Measurements from ENCODE around the gene THOP1. TPM values are rescaled to one million over a fixed set of nuclear protein-coding genes. Genes with fewer than 3 reads are reported as not detected.

The THOP1 gene
- total RNA-seq, 2 experiments from 2014 or later = 80.0 to 85.4 TPM

- POLR2A ChIA-PET = no interaction called here
- H3K4me3 Mint-ChIP-seq = no peak overlapping the region
- no peak overlapping the region for H3K27ac Mint-ChIP-seq
- DNase-seq = no peak
- H3K27me3 Mint-ChIP-seq = no peaks in the 10 kb centered on the region
- CTCF ChIA-PET = no interaction called here
- peaks cover 32% of the 10 kb centered on the region for H3K36me3 Mint-ChIP-seq (ENCODE audit: low read depth)
- H3K4me1 Mint-ChIP-seq = no peaks in the 10 kb centered on the region
- no peaks in the 10 kb centered on the region for H3K9me3 Mint-ChIP-seq
These were observed 20.8 kb downstream of the THOP1 start for GRCh38 chr19:2805991-2806649.

GRCh38 chr19:2806736-2807378, 21.6 kb downstream of the THOP1 start:
- ChIA-PET POLR2A (no interaction called here), CTCF (no interaction called here)
- DNase-seq = no peak
- Mint-ChIP-seq H3K4me3 (no peak overlapping the region), H3K9me3 (no peaks in the 10 kb centered on the region), H3K36me3 (ENCODE audit: low read depth) (peaks cover 31% of the 10 kb centered on the region), H3K27me3 (no peaks in the 10 kb centered on the region), H3K27ac (no peak overlapping the region), H3K4me1 (no peaks in the 10 kb centered on the region)

DNA sequence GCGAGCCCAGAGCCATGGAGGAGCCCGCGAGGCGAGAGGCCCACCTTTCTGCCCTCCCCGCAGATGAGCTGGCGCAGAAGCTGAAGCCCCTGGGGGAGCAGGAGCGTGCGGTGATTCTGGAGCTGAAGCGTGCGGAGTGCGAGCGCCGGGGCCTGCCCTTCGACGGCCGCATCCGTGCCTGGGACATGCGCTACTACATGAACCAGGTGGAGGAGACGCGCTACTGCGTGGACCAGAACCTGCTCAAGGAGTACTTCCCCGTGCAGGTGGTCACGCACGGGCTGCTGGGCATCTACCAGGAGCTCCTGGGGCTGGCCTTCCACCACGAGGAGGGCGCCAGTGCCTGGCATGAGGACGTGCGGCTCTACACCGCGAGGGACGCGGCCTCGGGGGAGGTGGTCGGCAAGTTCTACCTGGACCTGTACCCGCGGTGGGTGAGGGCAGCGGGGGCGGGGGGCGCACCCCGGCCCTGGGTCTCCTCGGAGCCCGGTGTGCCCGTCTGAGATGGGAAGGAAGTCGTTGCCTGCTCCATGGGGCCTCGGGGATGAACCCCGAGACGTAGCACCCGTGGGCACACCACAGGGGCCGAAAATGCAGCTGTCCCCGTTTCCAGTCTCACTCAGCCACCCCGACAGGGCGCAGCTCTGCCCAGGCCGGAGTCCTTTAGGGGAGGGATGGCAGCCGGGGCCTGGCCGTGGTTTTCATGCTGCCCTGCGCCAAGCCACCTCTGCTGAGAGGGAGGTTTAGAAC, 22.3 kb downstream of the THOP1 start:
- POLR2A ChIA-PET = no interaction called here
- CTCF ChIA-PET = no interaction called here
- Mint-ChIP-seq H3K4me3 (no peak overlapping the region), H3K9me3 (no peaks in the 10 kb centered on the region), H3K36me3 (ENCODE audit: low read depth) (peaks cover 29% of the 10 kb centered on the region), H3K27ac (no peak overlapping the region), H3K27me3 (no peaks in the 10 kb centered on the region), H3K4me1 (no peaks in the 10 kb centered on the region)
- DNase-seq = no peak

GRCh38 chr19:2808129-2808941, 23.0 kb downstream of the THOP1 start:
- Mint-ChIP-seq H3K27me3 (no peaks in the 10 kb centered on the region), H3K4me3 (no peak overlapping the region), H3K9me3 (no peaks in the 10 kb centered on the region), H3K27ac (no peak overlapping the region), H3K36me3 (ENCODE audit: low read depth) (peaks cover 23% of the 10 kb centered on the region), H3K4me1 (no peaks in the 10 kb centered on the region)
- DNase-seq = no peak
- ChIA-PET CTCF (interaction anchor here (1.0 kb wide), 1 partner anchor 11 kb away, joined by 3 read pairs; the partner anchor contains the start of gene ZNF554), POLR2A (no interaction called here)

DNA sequence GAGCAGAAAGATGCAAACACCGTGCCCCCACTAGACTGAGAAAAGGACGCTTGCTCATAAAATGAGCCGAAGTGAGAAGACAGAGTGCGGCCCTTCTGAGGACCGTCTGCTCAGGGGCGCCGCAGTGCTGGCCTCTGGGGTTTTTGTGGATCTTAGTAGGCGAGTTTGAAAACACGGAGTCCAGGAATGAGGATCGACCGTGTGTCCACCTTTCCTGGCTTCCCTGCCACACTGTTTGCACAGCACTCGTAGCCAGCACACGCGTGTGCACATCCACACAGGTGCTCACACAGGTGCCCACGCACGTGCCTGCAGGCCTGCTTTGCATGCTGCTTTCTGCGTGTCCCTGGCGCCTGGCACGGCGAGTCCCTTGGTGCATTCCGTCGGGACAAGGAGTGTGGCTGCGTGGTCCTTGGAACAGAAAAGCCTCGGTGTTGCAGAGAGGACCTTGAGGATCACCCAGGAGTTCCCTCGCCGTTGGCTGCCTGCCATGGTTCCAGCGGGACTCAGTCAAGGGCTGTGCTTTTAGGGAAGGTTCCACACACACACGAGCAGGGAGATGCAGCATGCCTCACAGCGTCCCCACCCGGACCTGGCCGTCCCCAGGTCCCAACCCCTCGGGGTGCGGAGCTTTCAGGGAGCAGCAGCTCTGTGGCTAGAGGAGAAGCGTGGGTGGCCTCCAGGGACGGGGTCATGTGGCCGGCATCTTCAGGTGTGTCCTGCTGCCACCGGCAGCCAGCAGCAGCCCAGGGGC, 24.3 kb downstream of the THOP1 start:
- no peak overlapping the region for H3K27ac Mint-ChIP-seq
- ChIA-PET POLR2A (no interaction called here), CTCF (interaction anchor here (1.0 kb wide), 1 partner anchor 10 kb away, joined by 3 read pairs; the partner anchor contains the start of gene ZNF554)
- H3K4me1 Mint-ChIP-seq = no peaks in the 10 kb centered on the region
- DNase-seq = no peak
- H3K9me3 Mint-ChIP-seq = no peaks in the 10 kb centered on the region
- H3K36me3 Mint-ChIP-seq (ENCODE audit: low read depth) = peaks cover 22% of the 10 kb centered on the region
- no peak overlapping the region for H3K4me3 Mint-ChIP-seq
- H3K27me3 Mint-ChIP-seq = no peaks in the 10 kb centered on the region

GRCh38 chr19:2810141-2811091, 25.1 kb downstream of the THOP1 start:
- CTCF ChIA-PET = no interaction called here
- H3K4me1 Mint-ChIP-seq = no peaks in the 10 kb centered on the region
- H3K36me3 Mint-ChIP-seq (ENCODE audit: low read depth) = peaks cover 18% of the 10 kb centered on the region
- no peak overlapping the region for H3K27ac Mint-ChIP-seq
- no peak overlapping the region for H3K4me3 Mint-ChIP-seq
- DNase-seq = no peak
- H3K9me3 Mint-ChIP-seq = no peaks in the 10 kb centered on the region
- H3K27me3 Mint-ChIP-seq = no peaks in the 10 kb centered on the region
- POLR2A ChIA-PET = no interaction called here

DNA sequence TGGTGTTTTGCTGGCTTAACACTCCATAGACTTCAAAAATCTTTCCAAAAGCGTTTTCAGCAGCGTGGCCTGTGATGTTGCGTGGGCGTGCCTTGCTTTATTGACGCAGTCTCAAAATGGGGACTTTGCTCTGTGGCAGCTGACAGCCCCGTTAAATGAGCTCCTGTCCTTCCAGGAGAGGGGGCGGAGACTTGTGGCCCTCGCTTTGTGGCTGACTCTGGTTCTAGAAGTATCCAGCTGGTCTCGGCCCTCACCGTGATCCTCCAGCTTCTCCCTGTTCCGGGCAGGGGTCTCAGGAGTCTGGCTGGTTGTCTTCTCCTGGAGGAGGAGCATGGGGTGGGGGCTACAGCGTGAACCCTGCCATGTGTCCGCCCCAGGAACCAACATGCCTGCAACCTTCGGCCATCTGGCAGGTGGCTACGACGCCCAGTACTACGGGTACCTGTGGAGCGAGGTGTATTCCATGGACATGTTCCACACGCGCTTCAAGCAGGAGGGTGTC, 26.0 kb downstream of the THOP1 start:
- no peak overlapping the region for H3K4me3 Mint-ChIP-seq
- no peak for DNase-seq
- ChIA-PET POLR2A (no interaction called here), CTCF (no interaction called here)
- no peaks in the 10 kb centered on the region for H3K9me3 Mint-ChIP-seq
- H3K27me3 Mint-ChIP-seq = no peaks in the 10 kb centered on the region
- H3K36me3 Mint-ChIP-seq (ENCODE audit: low read depth) = peaks cover 19% of the 10 kb centered on the region
- no peaks in the 10 kb centered on the region for H3K4me1 Mint-ChIP-seq
- no peak overlapping the region for H3K27ac Mint-ChIP-seq

DNA sequence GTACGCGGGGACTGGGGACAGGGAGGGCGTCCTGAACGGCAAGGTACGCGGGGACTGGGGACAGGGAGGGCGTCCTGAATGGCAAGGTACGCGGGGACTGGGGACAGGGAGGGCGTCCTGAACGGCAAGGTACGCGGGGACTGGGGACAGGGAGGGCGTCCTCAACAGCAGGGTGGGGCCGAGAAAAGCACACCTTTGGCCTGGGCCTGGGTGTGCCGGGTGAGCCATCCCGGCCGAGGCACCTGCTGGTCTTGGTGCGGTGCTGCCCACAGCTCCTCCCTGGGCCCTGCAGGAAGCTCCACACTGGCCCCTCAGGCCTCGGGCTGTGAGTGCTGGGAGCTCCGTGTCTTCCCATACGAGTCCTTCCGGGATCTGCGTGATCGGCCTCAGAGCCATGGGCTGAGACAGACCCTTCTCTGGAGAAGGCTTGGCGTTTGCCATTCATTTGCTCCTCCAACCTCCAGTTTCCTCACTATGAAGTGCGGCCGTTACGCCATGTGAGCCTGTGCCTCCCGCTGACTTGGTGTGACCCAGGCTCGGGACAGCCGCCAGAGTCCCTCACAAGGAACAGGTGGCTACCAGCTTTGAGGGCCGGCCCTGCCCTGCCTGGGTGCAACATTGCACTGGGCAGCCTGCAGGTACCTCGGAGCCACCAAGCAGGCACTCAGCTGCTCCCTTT, 26.6 kb downstream of the THOP1 start:
- no peak for DNase-seq
- ChIA-PET CTCF (no interaction called here), POLR2A (no interaction called here)
- Mint-ChIP-seq H3K27ac (no peak overlapping the region), H3K36me3 (ENCODE audit: low read depth) (peaks cover 15% of the 10 kb centered on the region), H3K27me3 (no peaks in the 10 kb centered on the region), H3K9me3 (no peaks in the 10 kb centered on the region), H3K4me3 (no peak overlapping the region), H3K4me1 (no peaks in the 10 kb centered on the region)

DNA sequence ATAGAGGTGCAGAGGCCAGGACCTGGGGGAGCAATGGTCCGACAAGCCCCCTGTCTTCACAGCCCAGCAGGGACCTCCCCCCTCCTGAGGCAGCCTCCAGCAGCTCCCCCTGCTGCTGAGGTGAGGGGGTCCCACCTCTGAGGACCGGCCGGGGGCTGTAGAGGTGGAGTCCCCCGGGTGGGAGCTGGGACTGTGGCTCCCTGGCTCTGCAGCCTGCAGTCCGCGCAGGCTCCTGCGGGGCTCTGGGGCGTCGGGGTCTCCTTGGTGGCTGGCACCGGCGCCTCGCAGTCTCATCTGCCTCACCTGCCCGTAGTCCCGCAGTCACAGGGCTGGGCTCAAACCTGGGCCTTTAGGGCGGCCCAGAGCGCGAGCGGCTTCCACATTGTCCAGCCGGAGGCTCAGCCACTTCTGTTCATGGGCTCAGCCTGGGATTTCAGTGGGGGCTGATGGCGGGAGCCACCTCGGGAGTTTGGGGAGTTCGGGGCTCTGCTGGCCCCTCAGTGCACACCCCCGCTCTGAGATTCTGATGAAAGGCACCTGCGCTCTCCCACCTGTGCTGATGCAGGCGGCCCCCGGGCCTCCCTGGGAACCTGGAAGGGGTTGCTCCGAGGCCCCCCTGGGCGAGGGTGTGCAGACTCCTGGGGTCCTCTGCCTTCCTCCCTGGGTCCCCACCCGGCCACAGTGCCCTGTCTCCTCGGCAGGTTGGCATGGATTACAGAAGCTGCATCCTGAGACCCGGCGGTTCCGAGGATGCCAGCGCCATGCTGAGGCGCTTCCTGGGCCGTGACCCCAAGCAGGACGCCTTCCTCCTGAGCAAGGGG, 27.3 kb downstream of the THOP1 start:
- H3K4me1 Mint-ChIP-seq = no peaks in the 10 kb centered on the region
- no peaks in the 10 kb centered on the region for H3K9me3 Mint-ChIP-seq
- H3K4me3 Mint-ChIP-seq = no peak overlapping the region
- H3K36me3 Mint-ChIP-seq (ENCODE audit: low read depth) = peaks cover 15% of the 10 kb centered on the region
- H3K27me3 Mint-ChIP-seq = no peaks in the 10 kb centered on the region
- no peak overlapping the region for H3K27ac Mint-ChIP-seq
- ChIA-PET CTCF (no interaction called here), POLR2A (no interaction called here)
- DNase-seq = no peak

DNA sequence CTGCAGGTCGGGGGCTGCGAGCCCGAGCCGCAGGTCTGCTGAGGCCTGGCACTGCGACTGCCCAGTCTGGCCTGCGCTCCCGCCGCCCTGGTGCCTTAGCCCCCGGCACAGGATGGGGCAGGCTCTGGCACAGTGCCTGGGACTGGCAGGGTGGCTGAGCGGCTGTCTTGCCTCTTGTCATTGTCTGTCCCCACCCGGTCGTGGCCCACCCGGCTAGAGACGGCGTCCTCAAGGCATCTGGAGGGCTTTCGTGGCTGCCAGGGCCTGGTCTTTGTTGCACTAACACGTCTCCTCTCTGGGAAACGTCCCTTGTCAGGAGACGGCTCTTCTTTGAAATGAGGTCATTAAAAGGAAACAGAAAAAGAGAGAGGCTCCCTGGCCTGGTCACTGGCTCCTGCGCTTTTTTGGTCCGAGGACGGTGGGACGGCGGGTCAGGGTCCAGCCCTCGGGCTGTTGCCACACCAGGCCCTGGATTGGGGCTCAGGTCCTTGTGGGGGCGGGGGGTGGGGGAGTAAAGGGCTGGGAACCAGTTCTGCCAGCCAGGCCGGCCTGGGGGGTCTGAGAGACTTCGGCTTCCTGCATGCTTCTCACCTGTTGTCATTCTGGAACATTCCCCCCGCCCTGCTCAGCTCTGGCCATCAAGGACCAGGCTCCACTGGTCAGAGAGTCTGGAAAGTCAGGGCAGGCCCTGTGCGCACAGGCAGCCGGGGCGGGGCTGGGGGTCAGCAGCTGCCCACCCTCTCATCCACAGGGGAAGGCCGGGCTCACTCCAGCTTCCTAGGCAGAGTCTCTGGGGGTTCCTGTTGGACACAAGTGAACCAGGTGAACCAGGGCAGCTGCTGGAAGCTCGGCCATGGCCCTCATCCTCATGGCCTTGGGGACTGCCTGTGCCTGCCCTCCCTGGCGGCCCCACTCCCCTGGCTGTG, 28.2 kb downstream of the THOP1 start:
- CTCF ChIA-PET = no interaction called here
- Mint-ChIP-seq H3K4me3 (no peak overlapping the region), H3K9me3 (no peaks in the 10 kb centered on the region), H3K36me3 (ENCODE audit: low read depth) (peaks cover 15% of the 10 kb centered on the region), H3K4me1 (no peaks in the 10 kb centered on the region), H3K27ac (no peak overlapping the region), H3K27me3 (no peaks in the 10 kb centered on the region)
- no peak for DNase-seq
- POLR2A ChIA-PET = no interaction called here

All from activated CD4-positive, alpha-beta memory T cell treated with anti-CD3 and anti-CD28 coated beads, Interleukin-2, amount 10 ng/mL, durations not matched to agents 7 days and 5 days (primary cell).